ENCODE data around the gene HCFC1R1.

Gene HCFC1R1

GRCh38 chr16:3046641-3047386, 23.1 kb upstream of the HCFC1R1 start:
- no peak for ATAC-seq (ENCODE audit: insufficient read depth, low read depth)
- peaks cover 2% of the 10 kb centered on the region; the same call in 1 of the 2 replicates for H4K20me1 ChIP-seq (ENCODE audit: insufficient read depth, low read length)
- no peak for DNase-seq
- TF ChIP-seq CTCF (IDR thresholded peaks at IDR 0.05; ENCODE audit: borderline replicate concordance, extremely low read depth, low read length, poor library complexity, severe bottlenecking) (no peak), EZH2 (IDR thresholded peaks at IDR 0.05; ENCODE audit: borderline replicate concordance, low read depth, low read length, severe bottlenecking) (no peak)
- no peak overlapping the region for H3K4me3 ChIP-seq (ENCODE audit: low read depth in 1 of 2, low read length in 2 of 2)
- H3K27me3 ChIP-seq (ENCODE audit: insufficient read depth, low read length, poor library complexity): peaks cover 25% of the 10 kb centered on the region
- no peaks in the 10 kb centered on the region for H3K9me3 ChIP-seq (ENCODE audit: insufficient read depth, low read length, severe bottlenecking)
- no peak overlapping the region for H3K4me2 ChIP-seq (ENCODE audit: insufficient read depth, low read length)
- H3K4me1 ChIP-seq (ENCODE audit: insufficient read depth, low read length): peaks cover 10% of the 10 kb centered on the region
- no peak overlapping the region for H2AFZ ChIP-seq (ENCODE audit: low read depth, low read length)
- H3K9ac ChIP-seq (ENCODE audit: low read depth, low read length): no peak overlapping the region
- H3K79me2 ChIP-seq (ENCODE audit: insufficient read depth, low read length): no peaks in the 10 kb centered on the region
- H3K27ac ChIP-seq (ENCODE audit: low read length): no peak overlapping the region
- H3K36me3 ChIP-seq (ENCODE audit: insufficient read depth, low read length): no peaks in the 10 kb centered on the region

- peak within 1 kb of the TSS in 1 of 2 experiments; percentile 34; a peak in 3 of 4 replicates for H3K4me3 ChIP-seq (ENCODE audit: low read depth in 1 of 2, low read length in 2 of 2)
- H3K79me2 ChIP-seq (ENCODE audit: insufficient read depth, low read length): no peaks in the 10 kb centered on the region
- H3K4me1 ChIP-seq (ENCODE audit: insufficient read depth, low read length): peaks cover 10% of the 10 kb centered on the region
- peak; percentile 86 for TF ChIP-seq EZH2 (IDR thresholded peaks at IDR 0.05; ENCODE audit: borderline replicate concordance, low read depth, low read length, severe bottlenecking)
- no peak for TF ChIP-seq CTCF (IDR thresholded peaks at IDR 0.05; ENCODE audit: borderline replicate concordance, extremely low read depth, low read length, poor library complexity, severe bottlenecking)
- peak within 1 kb of the TSS; percentile 39; the same call in 1 of the 2 replicates for H3K9ac ChIP-seq (ENCODE audit: low read depth, low read length)
- peak within 1 kb of the TSS; percentile 60 for H3K4me2 ChIP-seq (ENCODE audit: insufficient read depth, low read length)
- H3K36me3 ChIP-seq (ENCODE audit: insufficient read depth, low read length): no peaks in the 10 kb centered on the region
- H3K27me3 ChIP-seq (ENCODE audit: insufficient read depth, low read length, poor library complexity): peaks cover 25% of the 10 kb centered on the region
- peak within 1 kb of the TSS; percentile 55 for H2AFZ ChIP-seq (ENCODE audit: low read depth, low read length)
- H3K27ac ChIP-seq (ENCODE audit: low read length): no peak within 1 kb of the TSS
- peaks cover 2% of the 10 kb centered on the region; the same call in 1 of the 2 replicates for H4K20me1 ChIP-seq (ENCODE audit: insufficient read depth, low read length)
- ATAC-seq (ENCODE audit: insufficient read depth, low read depth) (peak; percentile 56), DNase-seq (no peak)
- H3K9me3 ChIP-seq (ENCODE audit: insufficient read depth, low read length, severe bottlenecking): no peaks in the 10 kb centered on the region
Observed at GRCh38 chr16:3045758-3046640, 22.3 kb upstream of the HCFC1R1 start, which contains the start of gene MMP25. Gene MMP25, plus strand, starts transcription at chr16:3046561. Its CDS starts 357 bp downstream, at chr16:3046918.

DNA sequence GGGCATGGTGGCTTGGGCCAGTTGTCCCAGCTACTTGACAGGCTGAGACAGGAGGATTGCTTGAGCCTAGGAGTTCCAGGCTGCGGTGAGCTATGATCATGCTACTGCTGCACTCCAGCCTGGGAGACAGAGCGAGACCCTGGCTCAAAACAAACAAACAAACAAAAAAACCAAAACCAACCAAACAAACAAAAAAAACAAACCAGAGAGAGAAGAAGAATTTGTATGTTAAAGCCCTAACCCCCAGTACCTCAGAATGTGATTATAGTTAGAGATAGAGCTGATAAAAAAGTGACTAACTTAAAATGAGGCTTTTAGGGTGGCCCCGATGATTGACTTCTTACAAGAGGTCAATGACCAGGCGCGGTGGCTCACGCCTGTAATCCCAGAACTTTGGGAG, 21.0 kb upstream of the HCFC1R1 start:
- Histone ChIP-seq H3K4me1 (ENCODE audit: insufficient read depth, low read length) (peaks cover 10% of the 10 kb centered on the region), H3K27ac (ENCODE audit: low read length) (no peak overlapping the region), H2AFZ (ENCODE audit: low read depth, low read length) (no peak overlapping the region), H3K9ac (ENCODE audit: low read depth, low read length) (no peak overlapping the region), H3K27me3 (ENCODE audit: insufficient read depth, low read length, poor library complexity) (peaks cover 25% of the 10 kb centered on the region), H3K9me3 (ENCODE audit: insufficient read depth, low read length, severe bottlenecking) (no peaks in the 10 kb centered on the region), H3K79me2 (ENCODE audit: insufficient read depth, low read length) (no peaks in the 10 kb centered on the region), H3K4me3 (ENCODE audit: low read depth in 1 of 2, low read length in 2 of 2) (no peak overlapping the region), H3K4me2 (ENCODE audit: insufficient read depth, low read length) (no peak overlapping the region), H4K20me1 (ENCODE audit: insufficient read depth, low read length) (peaks cover 2% of the 10 kb centered on the region; the same call in 1 of the 2 replicates), H3K36me3 (ENCODE audit: insufficient read depth, low read length) (no peaks in the 10 kb centered on the region)
- TF ChIP-seq CTCF (IDR thresholded peaks at IDR 0.05; ENCODE audit: borderline replicate concordance, extremely low read depth, low read length, poor library complexity, severe bottlenecking) (no peak), EZH2 (IDR thresholded peaks at IDR 0.05; ENCODE audit: borderline replicate concordance, low read depth, low read length, severe bottlenecking) (no peak)
- ATAC-seq (ENCODE audit: insufficient read depth, low read depth) (no peak), DNase-seq (no peak)
